ENCODE measurements around the gene ADAMTSL5. TPM values are rescaled to one million over a fixed set of nuclear protein-coding genes. Genes with fewer than 3 reads are reported as not detected.

ADAMTSL5 gene
- total RNA-seq, 2 experiments from 2014 or later = 0.34 TPM; not detected in 1

GRCh38 chr19:1457031-1457739, 55.6 kb downstream of the ADAMTSL5 start:
- Histone ChIP-seq H4K20me1 (ENCODE audit: insufficient read depth, low read length) (no peaks in the 10 kb centered on the region), H3K4me2 (ENCODE audit: low read length) (no peak overlapping the region), H3K4me1 (ENCODE audit: insufficient read depth, low read length, poor library complexity, severe bottlenecking) (peaks cover 26% of the 10 kb centered on the region), H3K9me2 (ENCODE audit: insufficient read depth, low read length) (no peaks in the 10 kb centered on the region), H2AFZ (ENCODE audit: low read length) (no peak overlapping the region), H3K4me3 (ENCODE audit: low read depth, low read length, poor library complexity, severe bottlenecking) (no peak overlapping the region), H3K9me3 (ENCODE audit: low read length) (no peaks in the 10 kb centered on the region), H3K36me3 (ENCODE audit: insufficient read depth, low read length) (no peaks in the 10 kb centered on the region), H3K27ac (ENCODE audit: low read depth, low read length, poor library complexity, severe bottlenecking) (no peak overlapping the region), H3K79me2 (ENCODE audit: insufficient read depth, low read depth, low read length) (no peaks in the 10 kb centered on the region)
- DNase-seq (ENCODE audit: low spot score) = no peak
- intact Hi-C loops (cut with micrococcal nuclease; ENCODE audit: unreplicated experiment) = no loop called here
- ChIA-PET POLR2A (no interaction called here), CTCF (ENCODE audit: unreplicated experiment) (no interaction called here)
- TF ChIP-seq CTCF (conservative IDR thresholded peaks at IDR 0.05; ENCODE audit: low read length) = no peak
- TF ChIP-seq EZH2phosphoT487 (IDR thresholded peaks at IDR 0.05; ENCODE audit: borderline replicate concordance, low read depth, low read length) = no peak
- BruUV-seq (replicated peaks) = no TSS peak

- no peak for DNase-seq (ENCODE audit: low spot score)
- Histone ChIP-seq H3K9me3 (ENCODE audit: low read length) (no peaks in the 10 kb centered on the region), H3K4me1 (ENCODE audit: insufficient read depth, low read length, poor library complexity, severe bottlenecking) (peaks cover 26% of the 10 kb centered on the region), H3K27ac (ENCODE audit: low read depth, low read length, poor library complexity, severe bottlenecking) (no peak overlapping the region), H3K79me2 (ENCODE audit: insufficient read depth, low read depth, low read length) (no peaks in the 10 kb centered on the region), H3K36me3 (ENCODE audit: insufficient read depth, low read length) (no peaks in the 10 kb centered on the region), H4K20me1 (ENCODE audit: insufficient read depth, low read length) (no peaks in the 10 kb centered on the region), H2AFZ (ENCODE audit: low read length) (no peak overlapping the region), H3K4me2 (ENCODE audit: low read length) (peak overlapping the region; percentile 85; the same call in 1 of the 2 replicates), H3K9me2 (ENCODE audit: insufficient read depth, low read length) (no peaks in the 10 kb centered on the region), H3K4me3 (ENCODE audit: low read depth, low read length, poor library complexity, severe bottlenecking) (no peak overlapping the region)
- no TSS peak for BruUV-seq (replicated peaks)
- POLR2A ChIA-PET = no interaction called here
- TF ChIP-seq EZH2phosphoT487 (IDR thresholded peaks at IDR 0.05; ENCODE audit: borderline replicate concordance, low read depth, low read length) = no peak
- TF ChIP-seq CTCF (conservative IDR thresholded peaks at IDR 0.05; ENCODE audit: low read length) = no peak
- intact Hi-C loops (cut with micrococcal nuclease; ENCODE audit: unreplicated experiment) = no loop called here
- CTCF ChIA-PET (ENCODE audit: unreplicated experiment) = no interaction called here
Observed at GRCh38 chr19:1456121-1456900, 56.5 kb downstream of the ADAMTSL5 start.
